ENCODE results near the gene TSPEAR. TPM values are rescaled to one million over a fixed set of nuclear protein-coding genes. Genes with fewer than 3 reads are reported as not detected.

Gene TSPEAR
- total and polyA plus RNA-seq, 9 of the 15 experiments (the other 6 are each of a cell fraction or from before 2014, with no cell fraction given): not detected

GRCh38 chr21:44485796-44486195 lies 225.6 kb downstream of the TSPEAR start:
- H3K79me2 ChIP-seq (ENCODE audit: control insufficient read depth, insufficient read depth, low read length): no peaks in the 10 kb centered on the region
- no TSS peak for BruUV-seq (replicated peaks)
- no peaks in the 10 kb centered on the region for H3K9me3 ChIP-seq (replicated peaks; ENCODE audit: control insufficient read depth, insufficient read depth, low read depth, low read length)
- no peaks in the 10 kb centered on the region for H3K9me1 ChIP-seq (ENCODE audit: control insufficient read depth, insufficient read depth, low read length)
- intact Hi-C loops (cut with micrococcal nuclease) (no loop called here), in situ Hi-C loops (cut with MboI) (no loop called here)
- H4K20me1 ChIP-seq (replicated peaks; ENCODE audit: control insufficient read depth, insufficient read depth, low read length): no peaks in the 10 kb centered on the region
- ATAC-seq: no peak
- 14% methylated on average over 10 of the region's 10 CpGs for WGBS (ENCODE audit: insufficient coverage, low coverage, missing lambda C conversion rate)
- ChIA-PET CTCF (ENCODE audit: low intra/inter-chr PET ratio) (interaction anchor here (0.8 kb wide), 1 partner anchor 216 kb away, joined by 3 read pairs; no protein-coding TSS in a partner anchor), POLR2A (no interaction called here)
- DNase-seq (ENCODE audit: extremely low read depth in 1 of 4, low spot score in 3 of 4): no peak
- H2AFZ ChIP-seq (ENCODE audit: low read depth, low read length): peak overlapping the region; percentile 43; the same call in 1 of the 2 replicates
- TF ChIP-seq NCOA6 (IDR thresholded peaks at IDR 0.05) (no peak), CXXC5 (CRISPR knock-in tag; IDR thresholded peaks at IDR 0.05) (no peak), NR2C2 (CRISPR knock-in tag; IDR thresholded peaks at IDR 0.05) (no peak), NR2C2 (tag; IDR thresholded peaks at IDR 0.05) (no peak), PCBP2 (IDR thresholded peaks at IDR 0.05; ENCODE audit: low read depth, low read length, poor library complexity, severe bottlenecking) (no peak), ZNF354B (CRISPR knock-in tag; IDR thresholded peaks at IDR 0.05) (no peak), RAD51 (IDR thresholded peaks at IDR 0.05; ENCODE audit: borderline replicate concordance, low read depth) (no peak)
- FAIRE-seq: no peak
- peak overlapping the region; percentile 43; the same call in 1 of the 2 replicates for H3K4me2 ChIP-seq (ENCODE audit: insufficient read depth, low read length)
- H3K27me3 ChIP-seq (ENCODE audit: control insufficient read depth in 2 of 2, insufficient read depth in 2 of 2, low read length in 2 of 2): peaks cover 11 to 44% of the 10 kb centered on the region in 2 experiments; a peak in 4 of 5 replicates
- no peak overlapping the region for H3K27ac ChIP-seq (ENCODE audit: extremely low read depth, low read depth, low read length)
- peaks cover 0 to 10% of the 10 kb centered on the region in 2 experiments; a peak in 3 of 5 replicates for H3K4me1 ChIP-seq (replicated peaks in 1 of 2; ENCODE audit: control insufficient read depth in 2 of 2, insufficient read depth in 2 of 2, low read length in 2 of 2)
- H3K4me3 ChIP-seq: no peak overlapping the region; the same call in 1 of the 2 replicates
- H3K9ac ChIP-seq (ENCODE audit: insufficient read depth in 1 of 2, low read depth in 2 of 2, low read length in 2 of 2): no peak overlapping the region; a peak in 1 of 4 replicates
- H3K36me3 ChIP-seq (ENCODE audit: control insufficient read depth, insufficient read depth, low read length): no peaks in the 10 kb centered on the region
